Fibroblast of lung (primary cell): ENCODE results near the gene TXNDC11.

Experiments
- EZH2 ChIP-seq: IDR thresholded peaks from 2 replicates; pipeline ENCODE4 v1.5.1; 2012; ENCODE audit warnings: low read length, control low read depth, mild to moderate bottlenecking; ENCODE audit errors: missing control alignments
- TF ChIP-seq, protein P1 (sequence below), 2 donors: IDR thresholded peaks in 1 of 2; conservative IDR thresholded peaks in 1 of 2; 1 replicate in 1 of 2; 2 replicates in 1 of 2; pipeline ENCODE4 v1.5.1; 2011 to 2012; ENCODE audit warnings: low read length in 2 of 2, control low read depth in 1 of 2, inconsistent platforms in 1 of 2, low read depth in 1 of 2, mild to moderate bottlenecking in 1 of 2

DNA sequence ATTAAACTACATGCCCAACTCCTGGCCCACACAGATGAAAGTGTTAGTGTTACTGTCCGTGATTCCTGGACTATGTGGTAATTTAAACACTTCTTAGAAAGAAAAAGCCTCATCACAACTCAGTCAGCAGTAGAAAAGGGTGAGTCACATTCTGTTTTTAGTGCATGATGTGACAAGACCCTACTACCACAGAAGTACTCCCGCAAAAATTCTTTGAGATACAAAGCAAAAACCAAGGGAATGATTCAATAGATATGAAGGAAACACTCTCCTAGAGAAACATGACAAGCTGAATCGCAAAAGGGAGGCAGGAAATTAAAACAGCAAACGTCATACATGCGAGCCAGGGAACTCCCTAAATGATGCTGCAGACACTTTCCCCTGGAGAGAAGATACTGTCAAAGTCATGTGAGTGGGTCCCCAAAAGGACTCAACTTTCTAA lies 60.0 kb downstream of the TXNDC11 start:
- TF ChIP-seq, protein P1, sequence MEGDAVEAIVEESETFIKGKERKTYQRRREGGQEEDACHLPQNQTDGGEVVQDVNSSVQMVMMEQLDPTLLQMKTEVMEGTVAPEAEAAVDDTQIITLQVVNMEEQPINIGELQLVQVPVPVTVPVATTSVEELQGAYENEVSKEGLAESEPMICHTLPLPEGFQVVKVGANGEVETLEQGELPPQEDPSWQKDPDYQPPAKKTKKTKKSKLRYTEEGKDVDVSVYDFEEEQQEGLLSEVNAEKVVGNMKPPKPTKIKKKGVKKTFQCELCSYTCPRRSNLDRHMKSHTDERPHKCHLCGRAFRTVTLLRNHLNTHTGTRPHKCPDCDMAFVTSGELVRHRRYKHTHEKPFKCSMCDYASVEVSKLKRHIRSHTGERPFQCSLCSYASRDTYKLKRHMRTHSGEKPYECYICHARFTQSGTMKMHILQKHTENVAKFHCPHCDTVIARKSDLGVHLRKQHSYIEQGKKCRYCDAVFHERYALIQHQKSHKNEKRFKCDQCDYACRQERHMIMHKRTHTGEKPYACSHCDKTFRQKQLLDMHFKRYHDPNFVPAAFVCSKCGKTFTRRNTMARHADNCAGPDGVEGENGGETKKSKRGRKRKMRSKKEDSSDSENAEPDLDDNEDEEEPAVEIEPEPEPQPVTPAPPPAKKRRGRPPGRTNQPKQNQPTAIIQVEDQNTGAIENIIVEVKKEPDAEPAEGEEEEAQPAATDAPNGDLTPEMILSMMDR (conservative IDR thresholded peaks at IDR 0.05 in 1 of 2, IDR thresholded peaks at IDR 0.05 in 1 of 2; ENCODE audit: low read depth in 1 of 2, low read length in 2 of 2) = no peak
- TF ChIP-seq EZH2 = no peak
